OCI-LY3 (cell line): ENCODE measurements around the gene FANCB.

ENCODE experiments used
- CTCF ChIP-seq: fragments of 200-600, 300-600 bp; sonication (generic); IDR thresholded peaks from 2 replicates; pipeline ENCODE4 v1.5.1; 2014; ENCODE audit warnings: antibody characterized with exemption, low read length, low read depth
- EZH2phosphoT487 ChIP-seq: fragments of 200-600 bp; shearing (Covaris generic); IDR thresholded peaks from 2 replicates; pipeline ENCODE4 v1.6.1; 2018; ENCODE audit warnings: antibody characterized with exemption, mixed run types, low read depth

GRCh38 chrX:14896273-14896672 lies 23.4 kb upstream of the FANCB start:
- TF ChIP-seq CTCF (no peak), EZH2phosphoT487 (no peak)
